Parathyroid adenoma (tissue), 2 donors: Measurements from ENCODE around the gene LRRC4C.

ENCODE experiments used
- H2AFZ ChIP-seq: fragments of 300-600 bp; sonication (generic); one replicate; pipeline ENCODE4 v1.7.0; 2017; ENCODE audit warnings: antibody characterized with exemption, mild to moderate bottlenecking
- H3K27ac ChIP-seq: fragments of 300-600 bp; sonication (generic); one replicate; pipeline ENCODE4 v1.7.0; 2017
- H3K27me3 ChIP-seq: fragments of 300-600 bp; sonication (generic); one replicate; pipeline ENCODE4 v1.7.0; 2017; ENCODE audit warnings: low read length; ENCODE audit not compliant: control insufficient read depth, insufficient read depth
- H3K36me3 ChIP-seq: fragments of 300-600 bp; sonication (generic); one replicate; pipeline ENCODE4 v1.7.0; 2017; ENCODE audit warnings: low read length; ENCODE audit not compliant: control insufficient read depth, insufficient read depth
- H3K4me1 ChIP-seq: fragments of 300-600 bp; sonication (generic); one replicate; pipeline ENCODE4 v1.7.0; 2017; ENCODE audit warnings: control low read depth
- H3K4me2 ChIP-seq: fragments of 300-600 bp; sonication (generic); one replicate; pipeline ENCODE4 v1.7.0; 2017; ENCODE audit warnings: low read length
- H3K4me3 ChIP-seq: fragments of 300-600 bp; sonication (generic); one replicate; pipeline ENCODE4 v1.7.0; 2017; ENCODE audit warnings: low read depth, low read length
- H3K79me2 ChIP-seq: fragments of 300-600 bp; sonication (generic); one replicate; pipeline ENCODE4 v1.7.0; 2017; ENCODE audit warnings: control low read depth
- H3K9ac ChIP-seq: fragments of 300-600 bp; sonication (generic); one replicate; pipeline ENCODE4 v1.7.0; 2017; ENCODE audit warnings: mild to moderate bottlenecking
- H3K9me3 ChIP-seq: fragments of 300-600 bp; sonication (generic); one replicate; pipeline ENCODE4 v1.7.0; 2017; ENCODE audit warnings: low read length; ENCODE audit not compliant: control insufficient read depth
- TF ChIP-seq, protein P1 (sequence below): fragments of 300-600 bp; sonication (generic); IDR thresholded peaks from one replicate; pipeline ENCODE4 v1.7.0; 2017; ENCODE audit warnings: antibody characterized with exemption, mild to moderate bottlenecking
- donor health status: primary hyperparathyroidism.

The LRRC4C gene

GRCh38 chr11:41047229-41047628 is 412.2 kb downstream of the LRRC4C start:
- no peaks in the 10 kb centered on the region for H3K4me1 ChIP-seq
- H3K4me2 ChIP-seq, result no peak overlapping the region
- no peaks in the 10 kb centered on the region for H3K9me3 ChIP-seq
- no peak overlapping the region for H2AFZ ChIP-seq
- TF ChIP-seq, protein P1, sequence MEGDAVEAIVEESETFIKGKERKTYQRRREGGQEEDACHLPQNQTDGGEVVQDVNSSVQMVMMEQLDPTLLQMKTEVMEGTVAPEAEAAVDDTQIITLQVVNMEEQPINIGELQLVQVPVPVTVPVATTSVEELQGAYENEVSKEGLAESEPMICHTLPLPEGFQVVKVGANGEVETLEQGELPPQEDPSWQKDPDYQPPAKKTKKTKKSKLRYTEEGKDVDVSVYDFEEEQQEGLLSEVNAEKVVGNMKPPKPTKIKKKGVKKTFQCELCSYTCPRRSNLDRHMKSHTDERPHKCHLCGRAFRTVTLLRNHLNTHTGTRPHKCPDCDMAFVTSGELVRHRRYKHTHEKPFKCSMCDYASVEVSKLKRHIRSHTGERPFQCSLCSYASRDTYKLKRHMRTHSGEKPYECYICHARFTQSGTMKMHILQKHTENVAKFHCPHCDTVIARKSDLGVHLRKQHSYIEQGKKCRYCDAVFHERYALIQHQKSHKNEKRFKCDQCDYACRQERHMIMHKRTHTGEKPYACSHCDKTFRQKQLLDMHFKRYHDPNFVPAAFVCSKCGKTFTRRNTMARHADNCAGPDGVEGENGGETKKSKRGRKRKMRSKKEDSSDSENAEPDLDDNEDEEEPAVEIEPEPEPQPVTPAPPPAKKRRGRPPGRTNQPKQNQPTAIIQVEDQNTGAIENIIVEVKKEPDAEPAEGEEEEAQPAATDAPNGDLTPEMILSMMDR, result no peak
- no peak overlapping the region for H3K9ac ChIP-seq
- no peak overlapping the region for H3K4me3 ChIP-seq
- H3K36me3 ChIP-seq, result no peaks in the 10 kb centered on the region
- H3K79me2 ChIP-seq, result no peaks in the 10 kb centered on the region
- H3K27ac ChIP-seq, result no peak overlapping the region
- no peaks in the 10 kb centered on the region for H3K27me3 ChIP-seq

GRCh38 chr11:41045266-41045665 is 414.2 kb downstream of the LRRC4C start:
- Histone ChIP-seq H3K4me1 (no peaks in the 10 kb centered on the region), H3K4me3 (no peak overlapping the region), H3K79me2 (no peaks in the 10 kb centered on the region), H3K4me2 (no peak overlapping the region), H3K27me3 (no peaks in the 10 kb centered on the region), H3K27ac (no peak overlapping the region), H2AFZ (no peak overlapping the region), H3K9me3 (no peaks in the 10 kb centered on the region), H3K36me3 (no peaks in the 10 kb centered on the region), H3K9ac (no peak overlapping the region)
- TF ChIP-seq, protein P1, result no peak

DNA sequence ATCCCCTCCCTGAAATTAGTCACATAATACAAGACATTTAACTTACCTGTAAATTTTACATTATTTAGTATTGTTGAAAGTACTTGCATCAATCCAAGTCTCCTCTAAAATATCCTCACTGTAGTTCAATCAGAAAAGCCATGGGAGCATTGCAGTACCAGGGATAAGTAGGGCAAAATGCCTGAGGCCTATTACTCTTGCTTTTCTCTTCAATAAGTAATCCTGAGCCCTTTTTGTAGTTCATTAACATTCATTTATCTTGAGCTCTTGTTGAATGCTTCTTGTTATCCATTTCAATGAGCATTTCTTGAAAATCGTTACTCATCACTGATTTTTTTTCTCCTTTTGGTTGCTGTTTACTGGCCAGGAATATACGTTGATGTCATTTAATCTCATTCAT is 414.7 kb downstream of the LRRC4C start:
- no peaks in the 10 kb centered on the region for H3K27me3 ChIP-seq
- TF ChIP-seq, protein P1, result no peak
- no peaks in the 10 kb centered on the region for H3K4me1 ChIP-seq
- no peaks in the 10 kb centered on the region for H3K9me3 ChIP-seq
- H3K27ac ChIP-seq, result no peak overlapping the region
- H3K4me3 ChIP-seq, result no peak overlapping the region
- H3K36me3 ChIP-seq, result no peaks in the 10 kb centered on the region
- no peak overlapping the region for H3K4me2 ChIP-seq
- no peak overlapping the region for H2AFZ ChIP-seq
- no peaks in the 10 kb centered on the region for H3K79me2 ChIP-seq
- H3K9ac ChIP-seq, result no peak overlapping the region

GRCh38 chr11:41042688-41043087 is 416.8 kb downstream of the LRRC4C start:
- Histone ChIP-seq H3K9me3 (no peaks in the 10 kb centered on the region), H3K79me2 (no peaks in the 10 kb centered on the region), H3K27ac (no peak overlapping the region), H3K36me3 (no peaks in the 10 kb centered on the region), H3K4me3 (no peak overlapping the region), H3K4me1 (no peaks in the 10 kb centered on the region), H3K4me2 (no peak overlapping the region), H3K27me3 (no peaks in the 10 kb centered on the region), H2AFZ (no peak overlapping the region), H3K9ac (no peak overlapping the region)
- TF ChIP-seq, protein P1, result no peak

DNA sequence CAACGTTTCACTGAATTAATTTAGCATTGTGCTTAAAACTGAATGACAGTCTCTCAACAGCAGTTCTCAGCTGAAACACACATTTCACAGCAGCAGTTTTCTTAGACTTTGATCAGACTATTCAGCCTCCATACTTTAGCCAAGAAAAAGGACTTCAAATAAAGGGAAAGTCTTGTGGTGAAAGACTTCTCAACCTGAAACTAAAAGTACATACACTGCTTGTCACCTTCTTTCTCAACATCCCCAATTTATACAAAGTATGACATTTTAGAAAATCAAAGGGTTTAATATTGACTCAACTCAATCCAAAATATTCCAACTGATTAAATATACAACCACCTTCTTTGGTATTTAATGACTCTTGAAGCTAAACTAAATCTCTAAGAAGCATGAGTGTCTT is 419.0 kb downstream of the LRRC4C start:
- H3K9me3 ChIP-seq, result no peaks in the 10 kb centered on the region
- H2AFZ ChIP-seq, result no peak overlapping the region
- H3K4me3 ChIP-seq, result no peak overlapping the region
- H3K4me1 ChIP-seq, result no peaks in the 10 kb centered on the region
- no peak overlapping the region for H3K9ac ChIP-seq
- no peak overlapping the region for H3K27ac ChIP-seq
- no peak overlapping the region for H3K4me2 ChIP-seq
- no peaks in the 10 kb centered on the region for H3K27me3 ChIP-seq
- no peaks in the 10 kb centered on the region for H3K79me2 ChIP-seq
- no peaks in the 10 kb centered on the region for H3K36me3 ChIP-seq
- TF ChIP-seq, protein P1, result no peak
